ENCODE data around the gene PLAAT2. TPM values are rescaled to one million over a fixed set of nuclear protein-coding genes. Genes with fewer than 3 reads are reported as not detected.

The PLAAT2 gene
- not detected for total RNA-seq

GRCh38 chr11:63563201-63564055 is at the start of gene PLAAT2:
TSS of gene PLAAT2 (minus strand) at chr11:63563379. CDS start at chr11:63563324, 55 bp downstream.

GRCh38 chr11:63536669-63537292 is 26.4 kb downstream of the PLAAT2 start, which contains the start of gene PLAAT4:
TSS of gene PLAAT4 (plus strand) at chr11:63536808. CDS start at chr11:63536869, 61 bp downstream.

GRCh38 chr11:63505857-63506528 is 57.2 kb downstream of the PLAAT2 start, which contains the start of gene LGALS12:
TSS of gene LGALS12 (plus strand) at chr11:63506084. CDS start at chr11:63506459, 375 bp downstream.

Other genes starting within 250 kb of the PLAAT2 start
- gene SLC22A9, start 193.6 kb downstream of the PLAAT2 start, total RNA-seq: not detected
- gene PLAAT5, start 72.2 kb downstream of the PLAAT2 start, total RNA-seq: 2.0 TPM
- 3.7 TPM for gene LGALS12, start 57.3 kb downstream of the PLAAT2 start, total RNA-seq
- gene PLAAT4, start 26.6 kb downstream of the PLAAT2 start, total RNA-seq: 19.0 TPM
- gene PLAAT3, start 51.1 kb upstream of the PLAAT2 start, total RNA-seq: 16.2 TPM
- 38.0 TPM for gene ATL3, start 108.0 kb upstream of the PLAAT2 start, total RNA-seq
- gene RTN3, start 118.1 kb upstream of the PLAAT2 start, total RNA-seq: 61.8 TPM
- 29.5 TPM for gene ZFTA, start 205.4 kb upstream of the PLAAT2 start, total RNA-seq